HG02973 (cell line): Measurements from ENCODE around the gene CST9.
"Not testable (repeated sequence)": the region's sequence is repeated elsewhere in the genome, so short reads cannot be mapped to it uniquely, and the experiment has no call there.

Experiments
- ATAC-seq: cut with Tn5 transposase; IDR thresholded peaks from one replicate; pipeline ENCODE4 v1.9.1; 2021; ENCODE audit warnings: moderate library complexity; ENCODE audit not compliant: unreplicated experiment

CST9 gene

GRCh38 chr20:23637282-23638221 lies 31.8 kb upstream of the CST9 start, which contains the start of gene CST3:
TSS of gene CST3 (minus strand) at chr20:23637955. CDS start at chr20:23637862, 93 bp downstream.
- ATAC-seq: peak; percentile 42

- ATAC-seq: no peak
These were observed 31.2 kb upstream of the CST9 start for GRCh38 chr20:23636908-23637281.

GRCh38 chr20:23636182-23636907 lies 30.6 kb upstream of the CST9 start:
- no peak for ATAC-seq

- not testable (repeated sequence) for ATAC-seq
These were observed 30.0 kb upstream of the CST9 start for GRCh38 chr20:23635768-23636090.

GRCh38 chr20:23634985-23635767 lies 29.5 kb upstream of the CST9 start:
- ATAC-seq: no peak

GRCh38 chr20:23634044-23634801 lies 28.5 kb upstream of the CST9 start:
- ATAC-seq: no peak

GRCh38 chr20:23632711-23633573 lies 27.2 kb upstream of the CST9 start:
- ATAC-seq: no peak

- ATAC-seq: no peak
These were observed 26.4 kb upstream of the CST9 start for GRCh38 chr20:23631981-23632710.

GRCh38 chr20:23631226-23631822 lies 25.6 kb upstream of the CST9 start:
- no peak for ATAC-seq

GRCh38 chr20:23630392-23630849 lies 24.7 kb upstream of the CST9 start:
- no peak for ATAC-seq

GRCh38 chr20:23629542-23630391 lies 24.1 kb upstream of the CST9 start:
- ATAC-seq: no peak

GRCh38 chr20:23629017-23629541 lies 23.4 kb upstream of the CST9 start:
- no peak for ATAC-seq

- no peak for ATAC-seq
These were observed 22.8 kb upstream of the CST9 start for GRCh38 chr20:23628402-23629016.

GRCh38 chr20:23627501-23627900 lies 21.8 kb upstream of the CST9 start:
- ATAC-seq: no peak

GRCh38 chr20:23626040-23626620 lies 20.4 kb upstream of the CST9 start:
- ATAC-seq: no peak

GRCh38 chr20:23625236-23625964 lies 19.7 kb upstream of the CST9 start:
- no peak for ATAC-seq
